ENCODE measurements around the gene TOM1. TPM values are rescaled to one million over a fixed set of nuclear protein-coding genes. Genes with fewer than 3 reads are reported as not detected.

TOM1 gene
- total and polyA plus RNA-seq, 10 of the 15 experiments (the other 5 are each of a cell fraction or from before 2014, with no cell fraction given), result 2.2 to 64.6 (median 40.3) TPM

GRCh38 chr22:35307372-35307771 lies 7.7 kb downstream of the TOM1 start:
- H3K4me1 ChIP-seq (ENCODE audit: control insufficient read depth, insufficient read depth, low read length), result peaks cover 56% of the 10 kb centered on the region
- WGBS (ENCODE audit: insufficient coverage, insufficient replicate concordance, low lambda C conversion rate, missing lambda C conversion rate), result 97% methylated on average over 9 of the region's 9 CpGs

More at GRCh38 chr22:35307372-35307771, 7.7 kb downstream of the TOM1 start:
- no TSS peak for BruUV-seq (replicated peaks)
- no peaks in the 10 kb centered on the region for H3K36me3 ChIP-seq (ENCODE audit: control insufficient read depth in 2 of 2, insufficient read depth in 2 of 2, low read length in 1 of 2)
- DNase-seq (ENCODE audit: low read depth, low spot score), result no peak
- intact Hi-C loops (cut with micrococcal nuclease; ENCODE audit: unreplicated experiment), result loop anchor here (5.0 kb wide), 3 partner anchors 50 to 180 kb away; partner anchors contain the start of genes HMGXB4 and MCM5
- H3K9me3 ChIP-seq (replicated peaks; ENCODE audit: control insufficient read depth, insufficient read depth, low read length), result no peaks in the 10 kb centered on the region
- no peak overlapping the region for H3K4me2 ChIP-seq (ENCODE audit: control insufficient read depth, insufficient read depth)
- ATAC-seq, result no peak
- H3K27me3 ChIP-seq (replicated peaks in 1 of 2; ENCODE audit: control insufficient read depth in 2 of 2, insufficient read depth in 2 of 2, low read length in 1 of 2), result no peaks in the 10 kb centered on the region
- H4K20me1 ChIP-seq (ENCODE audit: control insufficient read depth, insufficient read depth), result no peaks in the 10 kb centered on the region
- ChIA-PET RAD21 (ENCODE audit: unreplicated experiment) (interaction anchor here (1.1 to 3.2 kb wide), 7 partner anchors 18 to 177 kb away, joined by 3 to 15 read pairs (median 4); partner anchors contain the start of gene HMGXB4), CTCF (interaction anchor here (0.7 to 2.1 kb wide), 6 partner anchors 22 to 152 kb away, joined by 3 to 9 read pairs (median 3); no protein-coding TSS in a partner anchor), POLR2A (interaction anchor here (0.5 to 2.2 kb wide), 3 partner anchors 29 to 138 kb away, joined by 3 to 7 read pairs (median 4); partner anchors contain the start of gene HMGXB4), SMC1A (ENCODE audit: uncharacterized antibody, unreplicated experiment) (interaction anchor here (0.5 to 2.4 kb wide), 10 partner anchors 10 to 275 kb away, joined by 3 to 10 read pairs (median 4); partner anchors contain the start of gene HMGXB4)
- TF ChIP-seq RAD21 (IDR thresholded peaks at IDR 0.05; ENCODE audit: insufficient read depth, low read depth, low read length) (no peak), PAX8 (IDR thresholded peaks at IDR 0.05) (no peak), RAD51 (IDR thresholded peaks at IDR 0.05) (no peak), KLF5 (IDR thresholded peaks at IDR 0.05; ENCODE audit: partially characterized antibody) (no peak), NR2F1 (conservative IDR thresholded peaks at IDR 0.05) (no peak), TCF3 (IDR thresholded peaks at IDR 0.05; ENCODE audit: borderline replicate concordance, insufficient read depth, low read depth, low read length) (no peak), POLR2A (IDR thresholded peaks at IDR 0.05; ENCODE audit: low read depth, low read length) (no peak), ELK1 (IDR thresholded peaks at IDR 0.05; ENCODE audit: low read depth, low read length) (no peak), BACH1 (IDR thresholded peaks at IDR 0.05; ENCODE audit: borderline replicate concordance) (no peak), BCL11A (IDR thresholded peaks at IDR 0.05; ENCODE audit: low read depth, low read length) (no peak), TCF7 (IDR thresholded peaks at IDR 0.05; ENCODE audit: borderline replicate concordance) (no peak), SUPT20H (IDR thresholded peaks at IDR 0.05; ENCODE audit: borderline replicate concordance, control insufficient read depth, low read depth, low read length) (no peak), ZZZ3 (IDR thresholded peaks at IDR 0.05; ENCODE audit: control insufficient read depth, insufficient read length, low read depth) (no peak), HDAC6 (IDR thresholded peaks at IDR 0.05; ENCODE audit: unreplicated experiment) (no peak)
- in situ Hi-C loops (cut with MboI), result no loop called here
- no peak overlapping the region for H3K4me3 ChIP-seq
- H3K79me2 ChIP-seq (ENCODE audit: control insufficient read depth, insufficient read depth, low read length), result peaks cover 3% of the 10 kb centered on the region
- H3K9ac ChIP-seq (ENCODE audit: control insufficient read depth, insufficient read depth, low read length), result no peak overlapping the region
- no peak for FAIRE-seq
- H2AFZ ChIP-seq (ENCODE audit: control insufficient read depth, low read depth, low read length), result no peak overlapping the region
- H3K27ac ChIP-seq (ENCODE audit: control insufficient read depth, insufficient read depth), result peak overlapping the region; percentile 81

Measured in GM12878 (cell line).